ENCODE measurements around the gene PRICKLE1.

DNA sequence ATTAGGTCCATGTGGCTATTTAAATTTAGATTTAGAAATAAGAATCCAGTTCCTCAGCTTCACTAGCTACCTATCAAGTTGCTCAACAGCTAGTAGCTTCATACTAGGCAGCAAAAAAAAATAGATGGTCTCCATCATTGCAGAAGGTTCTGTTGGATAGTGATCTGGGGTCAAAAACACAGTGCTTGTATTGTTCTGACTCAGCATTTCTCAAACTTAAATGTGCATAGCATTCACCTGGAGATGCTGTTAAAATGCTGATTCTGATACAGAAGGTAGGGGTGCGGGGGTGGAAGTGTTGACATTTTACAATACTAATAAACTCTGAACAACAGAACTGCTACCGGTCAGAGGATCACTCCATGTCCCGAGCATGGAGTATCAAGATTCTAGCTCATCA lies 51.3 kb downstream of the PRICKLE1 start:
- TF ChIP-seq, protein P1, sequence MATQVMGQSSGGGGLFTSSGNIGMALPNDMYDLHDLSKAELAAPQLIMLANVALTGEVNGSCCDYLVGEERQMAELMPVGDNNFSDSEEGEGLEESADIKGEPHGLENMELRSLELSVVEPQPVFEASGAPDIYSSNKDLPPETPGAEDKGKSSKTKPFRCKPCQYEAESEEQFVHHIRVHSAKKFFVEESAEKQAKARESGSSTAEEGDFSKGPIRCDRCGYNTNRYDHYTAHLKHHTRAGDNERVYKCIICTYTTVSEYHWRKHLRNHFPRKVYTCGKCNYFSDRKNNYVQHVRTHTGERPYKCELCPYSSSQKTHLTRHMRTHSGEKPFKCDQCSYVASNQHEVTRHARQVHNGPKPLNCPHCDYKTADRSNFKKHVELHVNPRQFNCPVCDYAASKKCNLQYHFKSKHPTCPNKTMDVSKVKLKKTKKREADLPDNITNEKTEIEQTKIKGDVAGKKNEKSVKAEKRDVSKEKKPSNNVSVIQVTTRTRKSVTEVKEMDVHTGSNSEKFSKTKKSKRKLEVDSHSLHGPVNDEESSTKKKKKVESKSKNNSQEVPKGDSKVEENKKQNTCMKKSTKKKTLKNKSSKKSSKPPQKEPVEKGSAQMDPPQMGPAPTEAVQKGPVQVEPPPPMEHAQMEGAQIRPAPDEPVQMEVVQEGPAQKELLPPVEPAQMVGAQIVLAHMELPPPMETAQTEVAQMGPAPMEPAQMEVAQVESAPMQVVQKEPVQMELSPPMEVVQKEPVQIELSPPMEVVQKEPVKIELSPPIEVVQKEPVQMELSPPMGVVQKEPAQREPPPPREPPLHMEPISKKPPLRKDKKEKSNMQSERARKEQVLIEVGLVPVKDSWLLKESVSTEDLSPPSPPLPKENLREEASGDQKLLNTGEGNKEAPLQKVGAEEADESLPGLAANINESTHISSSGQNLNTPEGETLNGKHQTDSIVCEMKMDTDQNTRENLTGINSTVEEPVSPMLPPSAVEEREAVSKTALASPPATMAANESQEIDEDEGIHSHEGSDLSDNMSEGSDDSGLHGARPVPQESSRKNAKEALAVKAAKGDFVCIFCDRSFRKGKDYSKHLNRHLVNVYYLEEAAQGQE (IDR thresholded peaks at IDR 0.05; ENCODE audit: insufficient read depth in 1 of 2, low read depth in 2 of 2, low read length in 2 of 2) = no peak
- TF ChIP-seq POLR2AphosphoS5 (IDR thresholded peaks at IDR 0.05; ENCODE audit: low read depth, low read length) (no peak), TAF1 (IDR thresholded peaks at IDR 0.05; ENCODE audit: borderline replicate concordance, insufficient read depth, low read length) (no peak)
